ENCODE measurements around the gene PRKG2.

Gene PRKG2, protein sequence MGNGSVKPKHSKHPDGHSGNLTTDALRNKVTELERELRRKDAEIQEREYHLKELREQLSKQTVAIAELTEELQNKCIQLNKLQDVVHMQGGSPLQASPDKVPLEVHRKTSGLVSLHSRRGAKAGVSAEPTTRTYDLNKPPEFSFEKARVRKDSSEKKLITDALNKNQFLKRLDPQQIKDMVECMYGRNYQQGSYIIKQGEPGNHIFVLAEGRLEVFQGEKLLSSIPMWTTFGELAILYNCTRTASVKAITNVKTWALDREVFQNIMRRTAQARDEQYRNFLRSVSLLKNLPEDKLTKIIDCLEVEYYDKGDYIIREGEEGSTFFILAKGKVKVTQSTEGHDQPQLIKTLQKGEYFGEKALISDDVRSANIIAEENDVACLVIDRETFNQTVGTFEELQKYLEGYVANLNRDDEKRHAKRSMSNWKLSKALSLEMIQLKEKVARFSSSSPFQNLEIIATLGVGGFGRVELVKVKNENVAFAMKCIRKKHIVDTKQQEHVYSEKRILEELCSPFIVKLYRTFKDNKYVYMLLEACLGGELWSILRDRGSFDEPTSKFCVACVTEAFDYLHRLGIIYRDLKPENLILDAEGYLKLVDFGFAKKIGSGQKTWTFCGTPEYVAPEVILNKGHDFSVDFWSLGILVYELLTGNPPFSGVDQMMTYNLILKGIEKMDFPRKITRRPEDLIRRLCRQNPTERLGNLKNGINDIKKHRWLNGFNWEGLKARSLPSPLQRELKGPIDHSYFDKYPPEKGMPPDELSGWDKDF

GRCh38 chr4:81214881-81215868, at the start of gene PRKG2:
PRKG2 (minus strand) TSS chr4:81215222; CDS start chr4:81205047, 10,175 bp downstream.
- no peak within 1 kb of the TSS for H3K27ac ChIP-seq

GRCh38 chr4:81260443-81261101, 45.5 kb upstream of the PRKG2 start:
- no peak overlapping the region for H3K4me3 ChIP-seq (ENCODE audit: low read depth in 1 of 2, low read length in 1 of 2)
- H3K27ac ChIP-seq: no peak overlapping the region
- H3K4me1 ChIP-seq (ENCODE audit: control insufficient read depth in 1 of 2, insufficient read depth in 1 of 2, low read depth in 1 of 2, low read length in 1 of 2): no peaks in the 10 kb centered on the region
- TF ChIP-seq, protein P1, sequence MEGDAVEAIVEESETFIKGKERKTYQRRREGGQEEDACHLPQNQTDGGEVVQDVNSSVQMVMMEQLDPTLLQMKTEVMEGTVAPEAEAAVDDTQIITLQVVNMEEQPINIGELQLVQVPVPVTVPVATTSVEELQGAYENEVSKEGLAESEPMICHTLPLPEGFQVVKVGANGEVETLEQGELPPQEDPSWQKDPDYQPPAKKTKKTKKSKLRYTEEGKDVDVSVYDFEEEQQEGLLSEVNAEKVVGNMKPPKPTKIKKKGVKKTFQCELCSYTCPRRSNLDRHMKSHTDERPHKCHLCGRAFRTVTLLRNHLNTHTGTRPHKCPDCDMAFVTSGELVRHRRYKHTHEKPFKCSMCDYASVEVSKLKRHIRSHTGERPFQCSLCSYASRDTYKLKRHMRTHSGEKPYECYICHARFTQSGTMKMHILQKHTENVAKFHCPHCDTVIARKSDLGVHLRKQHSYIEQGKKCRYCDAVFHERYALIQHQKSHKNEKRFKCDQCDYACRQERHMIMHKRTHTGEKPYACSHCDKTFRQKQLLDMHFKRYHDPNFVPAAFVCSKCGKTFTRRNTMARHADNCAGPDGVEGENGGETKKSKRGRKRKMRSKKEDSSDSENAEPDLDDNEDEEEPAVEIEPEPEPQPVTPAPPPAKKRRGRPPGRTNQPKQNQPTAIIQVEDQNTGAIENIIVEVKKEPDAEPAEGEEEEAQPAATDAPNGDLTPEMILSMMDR (IDR thresholded peaks at IDR 0.05): no peak
- H3K27me3 ChIP-seq: no peaks in the 10 kb centered on the region
- H3K9me3 ChIP-seq: no peaks in the 10 kb centered on the region
- H3K36me3 ChIP-seq: no peaks in the 10 kb centered on the region

More at GRCh38 chr4:81214881-81215868, at the start of gene PRKG2:
- H3K36me3 ChIP-seq: no peaks in the 10 kb centered on the region
- peaks cover 0 to 18% of the 10 kb centered on the region in 2 experiments for H3K4me1 ChIP-seq (ENCODE audit: control insufficient read depth in 1 of 2, insufficient read depth in 1 of 2, low read depth in 1 of 2, low read length in 1 of 2)
- peaks cover 92% of the 10 kb centered on the region for H3K27me3 ChIP-seq
- no peak within 1 kb of the TSS for H3K4me3 ChIP-seq (ENCODE audit: low read depth in 1 of 2, low read length in 1 of 2)
- H3K9me3 ChIP-seq: no peaks in the 10 kb centered on the region
- TF ChIP-seq, protein P1 (IDR thresholded peaks at IDR 0.05): no peak

DNA sequence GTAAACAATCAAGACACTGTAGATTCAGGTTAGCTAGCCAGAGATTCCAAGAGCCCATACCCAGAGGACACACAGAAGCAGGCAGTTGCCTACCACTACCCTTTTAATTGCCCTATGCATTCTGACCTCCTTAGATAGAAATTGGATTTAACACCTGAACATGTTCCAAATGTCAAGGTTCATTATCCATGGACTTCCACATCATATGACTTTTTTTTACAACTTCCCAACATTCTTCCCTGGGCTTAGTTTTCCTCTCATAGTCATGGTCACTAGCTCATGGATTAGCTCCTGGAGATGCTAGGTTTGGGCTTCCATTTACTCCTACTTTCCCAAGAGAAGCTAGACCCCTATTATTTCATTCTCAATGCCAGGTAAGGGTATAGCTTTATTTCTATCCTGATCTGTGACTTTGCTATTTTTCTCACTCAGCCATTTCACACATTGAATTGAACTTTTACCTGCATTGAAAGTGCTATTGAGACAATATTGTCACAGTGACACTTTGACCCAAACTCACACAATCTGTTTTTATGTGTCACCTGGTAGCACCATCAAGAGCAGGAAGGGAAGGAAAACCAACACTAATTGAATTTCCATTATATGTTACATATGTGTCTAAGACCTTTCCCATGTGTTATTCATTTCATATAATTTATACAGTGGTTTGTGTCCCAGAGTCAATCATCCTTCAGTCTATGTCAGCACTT, 44.0 kb upstream of the PRKG2 start:
- no peak overlapping the region for H3K4me3 ChIP-seq (ENCODE audit: low read depth in 1 of 2, low read length in 1 of 2)
- no peaks in the 10 kb centered on the region for H3K36me3 ChIP-seq
- H3K27me3 ChIP-seq: no peaks in the 10 kb centered on the region
- H3K9me3 ChIP-seq: no peaks in the 10 kb centered on the region
- H3K4me1 ChIP-seq (ENCODE audit: control insufficient read depth in 1 of 2, insufficient read depth in 1 of 2, low read depth in 1 of 2, low read length in 1 of 2): no peaks in the 10 kb centered on the region
- TF ChIP-seq, protein P1 (IDR thresholded peaks at IDR 0.05): no peak
- no peak overlapping the region for H3K27ac ChIP-seq

GRCh38 chr4:81257816-81258215, 42.8 kb upstream of the PRKG2 start:
- H3K27me3 ChIP-seq: no peaks in the 10 kb centered on the region
- H3K27ac ChIP-seq: no peak overlapping the region
- no peaks in the 10 kb centered on the region for H3K9me3 ChIP-seq
- H3K4me1 ChIP-seq (ENCODE audit: control insufficient read depth in 1 of 2, insufficient read depth in 1 of 2, low read depth in 1 of 2, low read length in 1 of 2): no peaks in the 10 kb centered on the region
- TF ChIP-seq, protein P1 (IDR thresholded peaks at IDR 0.05): no peak
- no peaks in the 10 kb centered on the region for H3K36me3 ChIP-seq
- H3K4me3 ChIP-seq (ENCODE audit: low read depth in 1 of 2, low read length in 1 of 2): no peak overlapping the region

Measured in neutrophil (primary cell).